ENCODE results near the gene NUPR2.
"Not testable (repeated sequence)": the region's sequence is repeated elsewhere in the genome, so short reads cannot be mapped to it uniquely, and the experiment has no call there.

NUPR2 gene

GRCh38 chr7:56105508-56105907 lies 10.7 kb downstream of the NUPR2 start:
- Histone ChIP-seq H3K36me3 (ENCODE audit: insufficient read depth, low read length) (peaks cover 31% of the 10 kb centered on the region), H3K9ac (ENCODE audit: low read depth, low read length) (peak overlapping the region; percentile 98), H3K4me3 (ENCODE audit: low read length) (peak overlapping the region; percentile 85), H3K4me1 (ENCODE audit: control insufficient read depth, insufficient read depth, low read length) (peaks cover 12% of the 10 kb centered on the region), H3K27me3 (ENCODE audit: control insufficient read depth, insufficient read depth, low read length) (no peaks in the 10 kb centered on the region), H3K9me3 (replicated peaks; ENCODE audit: low read length) (no peaks in the 10 kb centered on the region), H3K4me2 (ENCODE audit: low read length) (peak overlapping the region; percentile 90)

GRCh38 chr7:56104138-56104537 lies 12.1 kb downstream of the NUPR2 start:
- not testable (repeated sequence) for H3K4me3 ChIP-seq (ENCODE audit: low read length); H3K9ac ChIP-seq (ENCODE audit: low read depth, low read length); H3K4me2 ChIP-seq (ENCODE audit: low read length); H3K27me3 ChIP-seq (ENCODE audit: control insufficient read depth, insufficient read depth, low read length); H3K9me3 ChIP-seq (replicated peaks; ENCODE audit: low read length)
- Histone ChIP-seq H3K36me3 (ENCODE audit: insufficient read depth, low read length) (peaks cover 41% of the 10 kb centered on the region), H3K4me1 (ENCODE audit: control insufficient read depth, insufficient read depth, low read length) (peaks cover 12% of the 10 kb centered on the region)

- H3K9me3 ChIP-seq (replicated peaks; ENCODE audit: low read length), result no peaks in the 10 kb centered on the region
- H3K27me3 ChIP-seq (ENCODE audit: control insufficient read depth, insufficient read depth, low read length), result no peaks in the 10 kb centered on the region
These were observed 16.6 kb downstream of the NUPR2 start for GRCh38 chr7:56099653-56100052.

GRCh38 chr7:56098187-56099008 lies 17.8 kb downstream of the NUPR2 start:
- not testable (repeated sequence) for H3K27me3 ChIP-seq (ENCODE audit: control insufficient read depth, insufficient read depth, low read length); H3K9me3 ChIP-seq (replicated peaks; ENCODE audit: low read length); H3K4me3 ChIP-seq (ENCODE audit: low read length); H3K4me2 ChIP-seq (ENCODE audit: low read length); H3K9ac ChIP-seq (ENCODE audit: low read depth, low read length); H3K4me1 ChIP-seq (ENCODE audit: control insufficient read depth, insufficient read depth, low read length)
- H3K36me3 ChIP-seq (ENCODE audit: insufficient read depth, low read length), result peaks cover 34% of the 10 kb centered on the region

More at GRCh38 chr7:56099653-56100052, 16.6 kb downstream of the NUPR2 start:
- H3K4me3 ChIP-seq (ENCODE audit: low read length), result no peak overlapping the region
- peaks cover 41% of the 10 kb centered on the region for H3K36me3 ChIP-seq (ENCODE audit: insufficient read depth, low read length)
- H3K9ac ChIP-seq (ENCODE audit: low read depth, low read length), result no peak overlapping the region
- no peak overlapping the region for H3K4me2 ChIP-seq (ENCODE audit: low read length)
- peaks cover 7% of the 10 kb centered on the region for H3K4me1 ChIP-seq (ENCODE audit: control insufficient read depth, insufficient read depth, low read length)

GRCh38 chr7:56097700-56098099 lies 18.5 kb downstream of the NUPR2 start:
- H3K4me1 ChIP-seq (ENCODE audit: control insufficient read depth, insufficient read depth, low read length), result peaks cover 12% of the 10 kb centered on the region
- no peaks in the 10 kb centered on the region for H3K9me3 ChIP-seq (replicated peaks; ENCODE audit: low read length)
- no peaks in the 10 kb centered on the region for H3K27me3 ChIP-seq (ENCODE audit: control insufficient read depth, insufficient read depth, low read length)
- H3K36me3 ChIP-seq (ENCODE audit: insufficient read depth, low read length), result peaks cover 30% of the 10 kb centered on the region
- H3K4me3 ChIP-seq (ENCODE audit: low read length), result no peak overlapping the region
- H3K4me2 ChIP-seq (ENCODE audit: low read length), result no peak overlapping the region
- H3K9ac ChIP-seq (ENCODE audit: low read depth, low read length), result no peak overlapping the region

GRCh38 chr7:56092789-56093531 lies 23.3 kb downstream of the NUPR2 start, which contains the start of gene PHKG1:
Gene PHKG1, minus strand, starts transcription at chr7:56092952. Its CDS starts 4,011 bp downstream, at chr7:56088941.
- Histone ChIP-seq H3K36me3 (ENCODE audit: insufficient read depth, low read length) (no peaks in the 10 kb centered on the region), H3K4me3 (ENCODE audit: low read length) (peak within 1 kb of the TSS; percentile 2), H3K4me2 (ENCODE audit: low read length) (peak within 1 kb of the TSS; percentile 49), H3K27me3 (ENCODE audit: control insufficient read depth, insufficient read depth, low read length) (no peaks in the 10 kb centered on the region), H3K4me1 (ENCODE audit: control insufficient read depth, insufficient read depth, low read length) (peaks cover 17% of the 10 kb centered on the region), H3K9me3 (replicated peaks; ENCODE audit: low read length) (no peaks in the 10 kb centered on the region), H3K9ac (ENCODE audit: low read depth, low read length) (peak within 1 kb of the TSS; percentile 3)

GRCh38 chr7:56092388-56092787 lies 23.8 kb downstream of the NUPR2 start:
- H3K4me2 ChIP-seq (ENCODE audit: low read length), result peak overlapping the region; percentile 49
- not testable (repeated sequence) for H3K36me3 ChIP-seq (ENCODE audit: insufficient read depth, low read length); H3K9me3 ChIP-seq (replicated peaks; ENCODE audit: low read length); H3K27me3 ChIP-seq (ENCODE audit: control insufficient read depth, insufficient read depth, low read length)
- H3K4me3 ChIP-seq (ENCODE audit: low read length), result peak overlapping the region; percentile 2
- H3K9ac ChIP-seq (ENCODE audit: low read depth, low read length), result peak overlapping the region; percentile 3
- peaks cover 11% of the 10 kb centered on the region for H3K4me1 ChIP-seq (ENCODE audit: control insufficient read depth, insufficient read depth, low read length)

GRCh38 chr7:56091591-56091990 lies 24.6 kb downstream of the NUPR2 start:
- Histone ChIP-seq H3K36me3 (ENCODE audit: insufficient read depth, low read length) (no peaks in the 10 kb centered on the region), H3K9me3 (replicated peaks; ENCODE audit: low read length) (no peaks in the 10 kb centered on the region), H3K27me3 (ENCODE audit: control insufficient read depth, insufficient read depth, low read length) (no peaks in the 10 kb centered on the region), H3K9ac (ENCODE audit: low read depth, low read length) (no peak overlapping the region), H3K4me3 (ENCODE audit: low read length) (no peak overlapping the region), H3K4me2 (ENCODE audit: low read length) (no peak overlapping the region), H3K4me1 (ENCODE audit: control insufficient read depth, insufficient read depth, low read length) (peaks cover 10% of the 10 kb centered on the region)

- Histone ChIP-seq H3K9me3 (replicated peaks; ENCODE audit: low read length) (no peaks in the 10 kb centered on the region), H3K9ac (ENCODE audit: low read depth, low read length) (no peak overlapping the region), H3K4me2 (ENCODE audit: low read length) (no peak overlapping the region), H3K4me3 (ENCODE audit: low read length) (no peak overlapping the region), H3K27me3 (ENCODE audit: control insufficient read depth, insufficient read depth, low read length) (no peaks in the 10 kb centered on the region), H3K36me3 (ENCODE audit: insufficient read depth, low read length) (no peaks in the 10 kb centered on the region), H3K4me1 (ENCODE audit: control insufficient read depth, insufficient read depth, low read length) (peaks cover 2% of the 10 kb centered on the region)
These were observed 28.8 kb downstream of the NUPR2 start for GRCh38 chr7:56087445-56087844.

GRCh38 chr7:56086761-56087160 lies 29.5 kb downstream of the NUPR2 start:
- Histone ChIP-seq H3K36me3 (ENCODE audit: insufficient read depth, low read length) (no peaks in the 10 kb centered on the region), H3K9me3 (replicated peaks; ENCODE audit: low read length) (no peaks in the 10 kb centered on the region), H3K4me2 (ENCODE audit: low read length) (no peak overlapping the region), H3K27me3 (ENCODE audit: control insufficient read depth, insufficient read depth, low read length) (no peaks in the 10 kb centered on the region), H3K4me3 (ENCODE audit: low read length) (no peak overlapping the region), H3K9ac (ENCODE audit: low read depth, low read length) (no peak overlapping the region), H3K4me1 (ENCODE audit: control insufficient read depth, insufficient read depth, low read length) (no peaks in the 10 kb centered on the region)

- Histone ChIP-seq H3K9ac (ENCODE audit: low read depth, low read length) (no peak overlapping the region), H3K4me3 (ENCODE audit: low read length) (no peak overlapping the region), H3K27me3 (ENCODE audit: control insufficient read depth, insufficient read depth, low read length) (no peaks in the 10 kb centered on the region), H3K36me3 (ENCODE audit: insufficient read depth, low read length) (peaks cover 15% of the 10 kb centered on the region), H3K9me3 (replicated peaks; ENCODE audit: low read length) (no peaks in the 10 kb centered on the region), H3K4me2 (ENCODE audit: low read length) (no peak overlapping the region), H3K4me1 (ENCODE audit: control insufficient read depth, insufficient read depth, low read length) (peaks cover 11% of the 10 kb centered on the region)
These were observed 32.9 kb downstream of the NUPR2 start for GRCh38 chr7:56083150-56083785.
